Lower leg skin (tissue), 4 donors: ENCODE measurements around the gene DTNB. TPM values are rescaled to one million over a fixed set of nuclear protein-coding genes. Genes with fewer than 3 reads are reported as not detected.

ENCODE experiments used
- DNase-seq, 2 donors: peaks; one replicate each; pipeline ENCODE4 v3.0.0-alpha.2; 2019; ENCODE audit warnings: low spot score in 2 of 2
- H3K4me3 ChIP-seq: fragments of 200-600 bp; sonication (generic); 2 replicates; pipeline ENCODE4 v1.5.1; 2017; ENCODE audit warnings: mild to moderate bottlenecking, low read depth; ENCODE audit not compliant: poor library complexity, severe bottlenecking
- CTCF ChIP-seq, 3 donors: fragments of 450-650 bp; IDR thresholded peaks; one replicate each; pipeline ENCODE4 v1.5.1; 2016; ENCODE audit warnings: antibody characterized with exemption in 3 of 3, mild to moderate bottlenecking in 3 of 3, moderate library complexity in 2 of 3
- POLR2A ChIP-seq, 2 donors: fragments of 450-650 bp; IDR thresholded peaks; one replicate each; pipeline ENCODE4 v1.6.1; 2016 to 2017; ENCODE audit warnings: antibody characterized with exemption in 2 of 2, mild to moderate bottlenecking in 1 of 2, moderate library complexity in 1 of 2
- whole genome bisulfite sequencing, 2 donors: methylation state at CpG; one replicate each; pipeline ENCODE4 v1.1.5; 2018; 5-methylcytosine and 5-hydroxymethylcytosine counted together
- intact Hi-C: fragments of 100-400 bp; cut with DNase I; formaldehyde crosslinking; loops from one replicate; pipeline ENCODE4 v1.15.0; 2023; ENCODE audit warnings: low total_unique reads
- total RNA-seq, 4 donors: library from RNA; depleted of rRNA; stranded (reverse); fragments of >200 nt; gene quantifications; one replicate each; pipeline ENCODE4 v1.1.0, GENCODE V29; 2016

The DTNB gene
- total RNA-seq, 4 donors from 2014 or later = 8.8 to 15.2 (median 12.7) TPM

GRCh38 chr2:25598911-25599310 is 74.5 kb downstream of the DTNB start:
- intact Hi-C loops = no loop called here
- 93 to 94% methylated on average over 4 of the region's 4 CpGs for WGBS, 2 donors

GRCh38 chr2:25598332-25598731 is 75.0 kb downstream of the DTNB start:
- WGBS, 2 donors = 95 to 99% methylated on average over 2 of the region's 2 CpGs
- TF ChIP-seq POLR2A (IDR thresholded peaks at IDR 0.05) = no peak
- TF ChIP-seq CTCF (IDR thresholded peaks at IDR 0.05) = no peak
- no peak overlapping the region for H3K4me3 ChIP-seq
- no peak for DNase-seq
- intact Hi-C loops = no loop called here

More at GRCh38 chr2:25598911-25599310, 74.5 kb downstream of the DTNB start:
- no peak overlapping the region for H3K4me3 ChIP-seq
- no peak for TF ChIP-seq CTCF (IDR thresholded peaks at IDR 0.05)
- TF ChIP-seq POLR2A (IDR thresholded peaks at IDR 0.05) = no peak
- DNase-seq = no peak

GRCh38 chr2:25597881-25598280 is 75.5 kb downstream of the DTNB start:
- intact Hi-C loops = no loop called here
- TF ChIP-seq CTCF (IDR thresholded peaks at IDR 0.05) = no peak
- no peak for DNase-seq
- no peak overlapping the region for H3K4me3 ChIP-seq
- WGBS, 2 donors = 94 to 96% methylated on average over 2 of the region's 2 CpGs

GRCh38 chr2:25596516-25597244 is 76.7 kb downstream of the DTNB start:
- no peak for DNase-seq
- no peak overlapping the region for H3K4me3 ChIP-seq
- no peak for TF ChIP-seq CTCF (IDR thresholded peaks at IDR 0.05)
- TF ChIP-seq POLR2A (IDR thresholded peaks at IDR 0.05) = no peak
- intact Hi-C loops = no loop called here
- 86 to 88% methylated on average over 1 of the region's 1 CpG for WGBS, 2 donors

- no peak overlapping the region for H3K4me3 ChIP-seq
- intact Hi-C loops = no loop called here
- WGBS, 2 donors = 91 to 93% methylated on average over 6 of the region's 6 CpGs
- no peak for DNase-seq
- no peak for TF ChIP-seq POLR2A (IDR thresholded peaks at IDR 0.05)
- TF ChIP-seq CTCF (IDR thresholded peaks at IDR 0.05) = no peak
Observed at GRCh38 chr2:25595393-25595792, 78.0 kb downstream of the DTNB start.

GRCh38 chr2:25594991-25595390 is 78.4 kb downstream of the DTNB start:
- intact Hi-C loops = no loop called here
- TF ChIP-seq POLR2A (IDR thresholded peaks at IDR 0.05) (no peak), CTCF (IDR thresholded peaks at IDR 0.05) (no peak)
- no peak for DNase-seq
- H3K4me3 ChIP-seq = no peak overlapping the region
- WGBS, 2 donors = 96 to 100% methylated on average over 3 of the region's 3 CpGs
